ENCODE measurements around the gene SFTPD.

- no peak for TF ChIP-seq ZNF274 (IDR thresholded peaks at IDR 0.05; ENCODE audit: low read depth, low read length)
- no peak for TF ChIP-seq YY1 (IDR thresholded peaks at IDR 0.05; ENCODE audit: insufficient read depth, insufficient read length)
- TF ChIP-seq SUZ12 (IDR thresholded peaks at IDR 0.05; ENCODE audit: extremely low read depth, insufficient read depth, insufficient read length), result no peak
Measured at GRCh38 chr10:79926037-79926436, 22.9 kb downstream of the SFTPD start.
